Fibroblast of villous mesenchyme (primary cell): ENCODE measurements around the gene ADAT1. TPM values are rescaled to one million over a fixed set of nuclear protein-coding genes. Genes with fewer than 3 reads are reported as not detected.

Experiments used
- DNase-seq: peaks from one replicate; pipeline ENCODE4 v3.0.0-alpha.2; 2010; ENCODE audit warnings: low read depth
- H3K4me3 ChIP-seq: 2 replicates; pipeline ENCODE4 v1.5.1; 2011; ENCODE audit warnings: low read depth, mild to moderate bottlenecking, low read length
- total RNA-seq: library from RNA; depleted of rRNA; stranded (reverse); fragments of >200 nt; gene quantifications from 2 replicates; pipeline ENCODE4 v1.2.3, GENCODE V29; 2012
- TF ChIP-seq, protein P1 (sequence below): IDR thresholded peaks from 2 replicates; pipeline ENCODE4 v1.5.1; 2012; ENCODE audit warnings: low read depth, mild to moderate bottlenecking, low read length; ENCODE audit not compliant: insufficient read depth

The ADAT1 gene
- total RNA-seq, 1 donor, result 83.8 TPM

DNA sequence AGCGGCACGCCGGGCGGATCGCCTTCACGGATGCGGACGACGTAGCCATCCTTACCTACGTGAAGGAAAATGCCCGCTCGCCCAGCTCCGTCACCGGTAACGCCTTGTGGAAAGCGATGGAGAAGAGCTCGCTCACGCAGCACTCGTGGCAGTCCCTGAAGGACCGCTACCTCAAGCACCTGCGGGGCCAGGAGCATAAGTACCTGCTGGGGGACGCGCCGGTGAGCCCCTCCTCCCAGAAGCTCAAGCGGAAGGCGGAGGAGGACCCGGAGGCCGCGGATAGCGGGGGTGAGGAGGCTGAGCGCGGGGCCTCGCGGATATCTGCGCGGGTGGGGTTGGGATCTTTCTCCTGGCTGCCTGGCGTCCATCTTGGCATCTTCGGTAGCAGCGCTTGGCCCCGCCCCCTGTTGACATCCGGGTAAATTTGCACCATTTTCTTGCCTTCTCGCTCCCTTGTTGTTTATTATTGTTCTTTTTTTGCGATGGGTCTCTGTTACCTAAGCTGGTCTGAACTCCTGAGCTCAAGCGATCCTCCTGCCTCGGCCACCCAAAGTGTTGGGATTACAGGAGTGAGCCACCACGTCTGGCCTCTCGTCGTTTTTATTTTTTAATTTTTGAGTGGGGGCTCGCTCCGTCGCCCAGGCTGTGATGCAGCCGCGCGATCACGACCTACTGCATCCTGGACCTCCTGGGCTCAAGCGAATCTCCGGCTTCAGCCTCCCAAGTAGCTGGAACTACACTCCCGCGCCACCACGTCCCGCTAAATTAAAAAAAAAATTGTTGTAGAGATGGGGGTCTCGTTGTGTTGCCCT is 25.4 kb upstream of the ADAT1 start:
- peak overlapping the region; percentile 98 for H3K4me3 ChIP-seq
- TF ChIP-seq, protein P1, sequence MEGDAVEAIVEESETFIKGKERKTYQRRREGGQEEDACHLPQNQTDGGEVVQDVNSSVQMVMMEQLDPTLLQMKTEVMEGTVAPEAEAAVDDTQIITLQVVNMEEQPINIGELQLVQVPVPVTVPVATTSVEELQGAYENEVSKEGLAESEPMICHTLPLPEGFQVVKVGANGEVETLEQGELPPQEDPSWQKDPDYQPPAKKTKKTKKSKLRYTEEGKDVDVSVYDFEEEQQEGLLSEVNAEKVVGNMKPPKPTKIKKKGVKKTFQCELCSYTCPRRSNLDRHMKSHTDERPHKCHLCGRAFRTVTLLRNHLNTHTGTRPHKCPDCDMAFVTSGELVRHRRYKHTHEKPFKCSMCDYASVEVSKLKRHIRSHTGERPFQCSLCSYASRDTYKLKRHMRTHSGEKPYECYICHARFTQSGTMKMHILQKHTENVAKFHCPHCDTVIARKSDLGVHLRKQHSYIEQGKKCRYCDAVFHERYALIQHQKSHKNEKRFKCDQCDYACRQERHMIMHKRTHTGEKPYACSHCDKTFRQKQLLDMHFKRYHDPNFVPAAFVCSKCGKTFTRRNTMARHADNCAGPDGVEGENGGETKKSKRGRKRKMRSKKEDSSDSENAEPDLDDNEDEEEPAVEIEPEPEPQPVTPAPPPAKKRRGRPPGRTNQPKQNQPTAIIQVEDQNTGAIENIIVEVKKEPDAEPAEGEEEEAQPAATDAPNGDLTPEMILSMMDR, result no peak
- peak; percentile 76 for DNase-seq

DNA sequence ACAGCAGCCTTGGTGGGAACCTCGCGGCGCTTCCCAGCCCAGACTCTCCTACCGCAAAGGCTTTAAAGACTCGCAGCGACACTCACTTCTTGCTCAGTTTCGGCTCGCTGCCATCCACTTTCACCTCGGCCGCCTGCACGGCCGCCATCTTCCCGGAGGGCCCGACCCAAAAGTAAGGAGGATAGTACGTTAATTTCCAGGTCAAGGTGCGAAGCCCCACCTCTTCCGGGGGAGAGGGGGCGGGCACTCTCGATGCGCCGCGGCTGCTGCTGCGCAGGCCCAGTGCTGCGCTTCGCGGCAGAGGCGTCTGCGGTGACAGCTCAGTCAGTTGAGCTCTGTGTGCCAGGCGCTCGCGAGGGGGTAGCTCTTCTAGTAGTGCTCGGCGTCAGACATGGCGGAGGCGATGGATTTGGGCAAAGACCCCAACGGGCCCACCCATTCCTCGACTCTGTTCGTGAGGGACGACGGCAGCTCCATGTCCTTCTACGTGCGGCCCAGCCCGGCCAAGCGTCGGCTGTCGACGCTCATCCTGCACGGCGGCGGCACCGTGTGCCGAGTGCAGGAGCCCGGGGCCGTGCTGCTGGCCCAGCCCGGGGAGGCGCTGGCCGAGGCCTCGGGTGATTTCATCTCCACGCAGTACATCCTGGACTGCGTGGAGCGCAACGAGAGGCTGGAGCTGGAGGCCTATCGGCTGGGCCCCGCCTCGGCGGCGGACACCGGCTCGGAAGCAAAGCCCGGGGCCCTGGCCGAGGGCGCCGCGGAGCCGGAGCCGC is 24.6 kb upstream of the ADAT1 start, which contains the start of the genes KARS1 and TERF2IP:
Gene KARS1 (minus strand): TSS at position 174 of the 773 bp plus-strand sequence. CDS start 26 bp downstream, at position 148.
Gene TERF2IP (plus strand): TSS at position 282 of the 773 bp plus-strand sequence. CDS start 110 bp downstream, at position 392.
- peak; percentile 92 for DNase-seq
- TF ChIP-seq, protein P1, result no peak
- H3K4me3 ChIP-seq, result peak within 1 kb of the TSS; percentile 98

DNA sequence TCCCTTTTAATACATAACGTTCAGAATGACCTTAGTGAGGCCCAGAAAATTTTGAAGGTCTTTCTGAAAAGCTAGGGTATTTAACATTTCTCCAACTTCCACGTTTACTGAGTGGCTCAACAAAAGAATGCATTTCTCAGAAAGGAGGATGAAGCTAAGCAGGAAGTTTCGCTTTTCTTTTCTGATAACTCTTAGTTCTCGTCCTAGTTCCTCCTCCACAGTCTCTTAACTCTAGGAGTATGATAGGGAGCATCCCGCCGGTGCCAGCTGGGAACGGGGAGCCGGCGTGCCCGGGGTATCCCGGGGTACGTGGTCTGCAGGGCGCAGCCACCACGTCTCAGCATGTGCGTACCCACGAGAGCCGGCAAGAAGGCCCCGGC is 24.0 kb upstream of the ADAT1 start:
- peak overlapping the region; percentile 98 for H3K4me3 ChIP-seq
- TF ChIP-seq, protein P1, result no peak
- no peak for DNase-seq

DNA sequence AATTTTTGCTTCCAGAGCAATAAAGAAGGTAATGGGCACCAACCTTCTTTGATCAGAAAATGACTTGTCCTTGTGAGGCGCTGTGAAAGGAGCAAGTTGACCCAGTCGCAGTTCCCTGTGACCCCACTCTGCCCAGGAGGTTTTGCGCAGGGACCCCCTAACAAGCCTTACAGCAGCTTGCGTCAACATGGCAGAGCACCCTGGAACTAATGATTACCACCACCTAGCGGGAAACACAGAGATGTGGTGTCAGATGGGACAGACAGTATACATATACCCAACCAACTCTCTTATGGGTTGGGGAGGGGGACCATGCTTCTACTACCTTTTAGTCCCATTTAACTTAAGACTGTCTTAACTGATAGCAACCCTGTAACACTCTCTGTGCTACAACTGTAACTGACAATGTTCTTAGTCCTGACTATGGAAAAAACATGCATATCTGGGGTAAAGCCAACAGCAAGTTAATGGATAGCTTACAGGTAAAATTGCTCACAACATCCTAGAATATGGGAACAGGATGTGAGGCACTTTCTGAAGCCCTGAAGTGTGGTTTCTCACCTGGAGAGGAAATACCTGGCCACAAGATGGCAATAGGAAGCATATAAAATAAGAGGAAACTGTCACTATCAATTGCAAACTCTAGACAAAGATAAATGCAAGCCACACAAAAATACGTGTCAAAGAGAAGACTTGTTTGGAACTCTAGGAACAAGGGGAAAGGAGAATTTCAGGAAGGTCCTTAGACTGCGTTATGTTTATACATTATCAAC is 21.3 kb upstream of the ADAT1 start:
- no peak for DNase-seq
- H3K4me3 ChIP-seq, result no peak overlapping the region
- TF ChIP-seq, protein P1, result no peak

GRCh38 chr16:75640598-75640997 is 17.5 kb upstream of the ADAT1 start:
- no peak overlapping the region for H3K4me3 ChIP-seq
- TF ChIP-seq, protein P1, result no peak
- DNase-seq, result peak; percentile 97

DNA sequence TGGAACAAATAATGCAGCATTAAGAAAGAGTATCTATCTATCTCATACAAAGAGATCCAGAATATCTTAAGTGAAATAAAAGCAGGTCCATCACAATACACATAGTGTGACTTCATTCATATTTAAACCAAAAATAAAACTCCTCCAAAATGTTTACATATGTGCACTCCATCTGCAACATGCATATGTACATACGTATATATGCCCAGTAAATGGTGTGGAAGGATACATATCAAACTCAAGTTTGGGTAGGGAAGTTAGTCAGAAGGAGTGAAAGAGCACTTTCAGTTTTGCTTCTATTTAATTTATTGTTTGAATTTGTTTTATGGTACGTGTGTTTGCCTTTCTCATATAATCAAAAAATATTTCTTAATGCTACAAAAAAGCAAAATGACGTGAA is 12.0 kb upstream of the ADAT1 start:
- no peak overlapping the region for H3K4me3 ChIP-seq
- TF ChIP-seq, protein P1, result no peak
- no peak for DNase-seq
